K562 (cell line): ENCODE results near the gene MIX23. TPM values are rescaled to one million over a fixed set of nuclear protein-coding genes. Genes with fewer than 3 reads are reported as not detected.

ENCODE experiments used
- AFF1 ChIP-seq, 2 experiments: fragments of 450-650 bp; IDR thresholded peaks; 2 replicates each; pipeline ENCODE4 v1.6.1; 2018; ENCODE audit warnings: mild to moderate bottlenecking in 2 of 2, low read depth in 1 of 2; ENCODE audit not compliant: partially characterized antibody in 2 of 2
- DPF2 ChIP-seq: fragments of 450-650 bp; IDR thresholded peaks from 2 replicates; pipeline ENCODE4 v1.6.1; 2016
- IRF9 ChIP-seq: fragments of 450-650 bp; IDR thresholded peaks from 2 replicates; pipeline ENCODE4 v1.6.1; 2016; ENCODE audit warnings: missing biosample characterization, missing genetic modification characterization
- RREB1 ChIP-seq: fragments of 250-450 bp; sonication (Bioruptor Pico); IDR thresholded peaks from 2 replicates; pipeline ENCODE4 v1.4.0; 2020
- SUPT5H ChIP-seq: fragments of 450-650 bp; IDR thresholded peaks from 2 replicates; pipeline ENCODE4 v1.6.1; 2016
- ZNF584 ChIP-seq: fragments of 200-800 bp; sonication (Bioruptor generic); IDR thresholded peaks from 2 replicates; pipeline ENCODE4 v1.6.1; 2016; ENCODE audit warnings: low read depth, mild to moderate bottlenecking, missing genetic modification characterization, missing compliant biosample characterization
- polyA plus RNA-seq, 8 experiments: library from polyadenylated mRNA; depleted of rRNA in 4 of 8; stranded (reverse) in 5 of 8; unstranded in 3 of 8; fragments of >200 nt; fragmentation: Nextera tagmentation in 2 of 8; fragmentation: Illumina TruSeq in 1 of 8; extraction: Ambion mirVana in 2 of 8; extraction: Trizol in 1 of 8; gene quantifications; 2 replicates each; pipeline versions ENCODE4 v1.2.1 to v1.2.3, GENCODE V29; 2011 to 2014; ENCODE audit warnings: inconsistent platforms in 1 of 8, missing spikeins in 1 of 8
- total RNA-seq, 7 experiments: library from RNA; depleted of rRNA in 6 of 7; stranded (reverse); fragments of >200 nt in 6 of 7; fragmentation: Illumina TruSeq in 2 of 7; extraction: Trizol in 2 of 7; gene quantifications; 2 replicates each; pipeline versions ENCODE4 v1.2.1 to v1.2.3, GENCODE V29; 2011 to 2021; ENCODE audit warnings: low replicate concordance in 1 of 7

Gene MIX23
- total and polyA plus RNA-seq, 9 of the 15 experiments (the other 6 are each of a cell fraction or from before 2014, with no cell fraction given) = 45.5 to 185 (median 106) TPM

GRCh38 chr3:122349171-122349570 is 33.9 kb downstream of the MIX23 start (continued):
- no peak for TF ChIP-seq AFF1 (IDR thresholded peaks at IDR 0.05; ENCODE audit: low read depth in 1 of 2, partially characterized antibody in 2 of 2)
- no peak for TF ChIP-seq IRF9 (tag)
- TF ChIP-seq DPF2 = no peak
- no peak for TF ChIP-seq RREB1 (CRISPR knock-in tag)
- no peak for TF ChIP-seq SUPT5H
- TF ChIP-seq ZNF584 (CRISPR knock-in tag) = no peak
